Activated naive CD8-positive, alpha-beta T cell treated with anti-CD3 and anti-CD28 coated beads for 36 hours (primary cell): Measurements from ENCODE around the gene GPC4. TPM values are rescaled to one million over a fixed set of nuclear protein-coding genes. Genes with fewer than 3 reads are reported as not detected.

Source experiments
- DNase-seq: peaks from one replicate; pipeline ENCODE4 v3.0.0; 2021
- H3K27ac Mint-ChIP-seq: one replicate; pipeline ENCODE4 v1.8.0; 2022; ENCODE audit warnings: mild to moderate bottlenecking, moderate library complexity, mixed read lengths
- H3K27me3 Mint-ChIP-seq: one replicate; pipeline ENCODE4 v1.8.0; 2022; ENCODE audit warnings: mild to moderate bottlenecking, mixed read lengths
- H3K36me3 Mint-ChIP-seq: one replicate; pipeline ENCODE4 v1.8.0; 2021; ENCODE audit warnings: mild to moderate bottlenecking, mixed read lengths
- H3K4me1 Mint-ChIP-seq: one replicate; pipeline ENCODE4 v1.8.0; 2021; ENCODE audit warnings: mixed read lengths
- H3K4me3 Mint-ChIP-seq: one replicate; pipeline ENCODE4 v1.8.0; 2022; ENCODE audit warnings: mild to moderate bottlenecking, moderate library complexity, mixed read lengths
- H3K9me3 Mint-ChIP-seq: one replicate; pipeline ENCODE4 v1.8.0; 2022; ENCODE audit warnings: mixed read lengths
- total RNA-seq, 2 experiments: library from RNA; stranded (reverse); gene quantifications; one replicate each; pipeline ENCODE4 v1.2.3, GENCODE V29; 2021

GPC4 gene
- total RNA-seq, 2 experiments from 2014 or later = not detected

DNA sequence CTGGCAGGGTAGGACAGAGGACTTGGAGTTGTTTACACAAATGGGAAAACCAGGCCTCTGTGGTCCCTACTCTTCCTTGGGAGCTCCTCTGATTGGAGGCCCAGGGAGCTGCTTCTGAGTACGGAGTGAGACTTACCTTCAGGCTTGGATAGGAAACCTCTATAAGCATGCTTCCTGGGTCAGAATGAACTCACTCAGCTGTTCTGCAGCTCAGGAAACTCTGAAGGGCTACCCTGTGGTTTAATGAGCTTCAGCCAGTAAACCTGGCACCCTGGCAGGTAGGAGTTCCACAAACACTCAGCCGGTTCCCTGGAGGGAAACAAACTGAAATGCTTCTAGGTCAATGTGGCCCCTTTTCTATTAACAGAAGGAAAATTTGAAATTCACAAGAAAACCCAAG lies 146.1 kb downstream of the GPC4 start:
- H3K27ac Mint-ChIP-seq = no peak overlapping the region
- H3K9me3 Mint-ChIP-seq = no peaks in the 10 kb centered on the region
- H3K4me1 Mint-ChIP-seq = no peaks in the 10 kb centered on the region
- no peaks in the 10 kb centered on the region for H3K36me3 Mint-ChIP-seq
- no peaks in the 10 kb centered on the region for H3K27me3 Mint-ChIP-seq
- H3K4me3 Mint-ChIP-seq = no peak overlapping the region
- DNase-seq = no peak

DNA sequence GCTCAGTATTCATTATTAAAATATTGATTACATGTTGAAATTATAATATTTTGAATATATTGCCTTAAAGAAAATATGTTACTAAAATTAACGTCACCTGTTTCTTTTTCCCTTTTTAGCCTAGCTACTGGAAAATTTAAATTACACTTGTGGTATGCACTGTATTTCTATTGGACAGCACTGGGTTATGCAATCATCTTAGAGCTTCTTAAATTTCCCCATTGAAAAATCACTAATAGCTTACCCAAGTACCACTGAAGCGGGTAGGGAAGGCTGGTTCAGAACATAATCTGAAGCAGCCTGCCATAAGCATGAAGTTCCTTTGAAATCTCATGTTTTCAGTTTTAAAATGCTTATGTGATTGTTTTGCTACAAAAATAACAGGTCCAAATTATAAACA lies 147.7 kb downstream of the GPC4 start:
- Mint-ChIP-seq H3K4me1 (no peaks in the 10 kb centered on the region), H3K27me3 (no peaks in the 10 kb centered on the region), H3K27ac (no peak overlapping the region), H3K4me3 (no peak overlapping the region), H3K9me3 (no peaks in the 10 kb centered on the region), H3K36me3 (no peaks in the 10 kb centered on the region)
- DNase-seq = no peak

DNA sequence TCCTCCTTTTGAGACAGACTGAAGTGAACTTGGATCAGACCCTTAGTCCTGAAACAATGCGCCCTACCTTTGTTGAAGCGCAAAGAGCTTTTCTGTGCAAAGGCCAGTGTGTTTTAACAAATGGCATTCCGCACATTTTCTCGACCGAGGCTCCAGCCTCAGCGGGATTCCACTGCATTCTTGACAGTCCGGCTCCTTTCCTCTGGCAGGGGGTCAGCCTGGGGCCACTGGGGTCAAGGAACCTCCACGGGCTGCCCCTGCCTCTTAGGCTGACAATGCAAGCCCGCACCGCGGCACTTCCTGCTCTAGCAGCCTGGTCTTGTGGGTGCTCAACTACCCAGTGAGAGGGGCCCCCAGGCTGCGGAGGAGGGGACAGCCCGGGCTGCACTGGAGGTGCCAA lies 150.0 kb downstream of the GPC4 start:
- no peak overlapping the region for H3K4me3 Mint-ChIP-seq
- no peak overlapping the region for H3K27ac Mint-ChIP-seq
- no peaks in the 10 kb centered on the region for H3K9me3 Mint-ChIP-seq
- no peaks in the 10 kb centered on the region for H3K27me3 Mint-ChIP-seq
- no peak for DNase-seq
- no peaks in the 10 kb centered on the region for H3K36me3 Mint-ChIP-seq
- no peaks in the 10 kb centered on the region for H3K4me1 Mint-ChIP-seq

DNA sequence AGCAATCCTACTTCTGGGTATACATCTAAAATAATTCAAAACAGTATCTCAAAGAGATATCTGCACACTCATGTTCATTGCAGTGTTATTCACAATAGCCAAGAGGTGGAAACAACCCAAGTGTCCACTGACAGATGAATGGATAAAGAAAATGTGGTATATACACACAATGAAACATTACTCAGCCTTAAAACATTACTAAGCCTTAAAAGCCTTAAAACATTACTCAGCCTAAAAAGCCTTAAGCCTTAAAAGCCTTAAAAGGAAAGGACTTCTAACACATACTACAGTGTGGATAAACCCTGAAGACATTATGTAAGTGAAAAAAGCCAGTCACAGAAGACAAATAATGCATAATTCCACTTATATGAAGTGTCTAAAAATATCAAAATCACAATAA lies 156.8 kb downstream of the GPC4 start:
- no peak for DNase-seq
- H3K4me3 Mint-ChIP-seq = no peak overlapping the region
- H3K4me1 Mint-ChIP-seq = no peaks in the 10 kb centered on the region
- no peaks in the 10 kb centered on the region for H3K36me3 Mint-ChIP-seq
- no peak overlapping the region for H3K27ac Mint-ChIP-seq
- H3K27me3 Mint-ChIP-seq = no peaks in the 10 kb centered on the region
- H3K9me3 Mint-ChIP-seq = no peaks in the 10 kb centered on the region

DNA sequence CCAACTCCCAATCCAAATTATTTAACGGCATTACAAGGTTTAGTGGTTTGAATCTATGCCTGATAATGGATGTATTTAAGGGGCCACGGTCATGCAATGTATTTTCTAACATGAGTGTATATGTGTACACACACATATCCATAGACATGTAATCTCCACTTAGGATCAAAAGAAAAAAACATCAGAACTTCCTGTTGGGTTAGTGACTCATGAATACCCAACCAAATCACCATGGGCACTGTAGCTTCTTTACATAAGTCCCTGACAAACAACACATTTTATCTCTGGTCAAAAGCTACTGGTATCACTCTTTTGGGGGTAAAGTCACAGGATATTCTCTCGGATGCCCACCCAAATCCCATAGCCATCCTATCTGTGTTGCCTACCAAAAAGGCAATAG lies 160.6 kb downstream of the GPC4 start:
- no peak for DNase-seq
- Mint-ChIP-seq H3K4me3 (no peak overlapping the region), H3K27ac (no peak overlapping the region), H3K36me3 (no peaks in the 10 kb centered on the region), H3K4me1 (no peaks in the 10 kb centered on the region), H3K9me3 (no peaks in the 10 kb centered on the region), H3K27me3 (no peaks in the 10 kb centered on the region)

DNA sequence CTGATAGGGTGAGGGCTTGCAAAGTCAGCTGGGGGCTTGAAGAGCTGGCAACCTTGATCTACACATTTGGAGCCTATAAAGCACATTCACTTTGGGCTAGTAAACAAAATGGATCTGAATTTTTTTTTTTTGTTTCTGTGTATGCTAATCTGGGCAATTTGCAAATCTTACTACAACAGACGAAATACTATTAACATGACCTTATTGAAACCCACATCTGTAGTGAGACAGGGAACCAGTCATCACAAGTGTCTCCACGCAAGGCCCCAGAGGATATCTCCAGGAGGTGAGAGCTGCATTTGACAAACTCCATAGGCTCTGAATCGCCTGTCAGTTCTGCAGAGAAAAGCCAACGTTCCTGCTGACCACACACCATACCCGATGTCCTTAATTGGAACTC lies 164.1 kb downstream of the GPC4 start:
- H3K27ac Mint-ChIP-seq = no peak overlapping the region
- no peaks in the 10 kb centered on the region for H3K4me1 Mint-ChIP-seq
- no peaks in the 10 kb centered on the region for H3K36me3 Mint-ChIP-seq
- H3K4me3 Mint-ChIP-seq = no peak overlapping the region
- DNase-seq = no peak
- H3K27me3 Mint-ChIP-seq = no peaks in the 10 kb centered on the region
- peaks cover 5% of the 10 kb centered on the region for H3K9me3 Mint-ChIP-seq

DNA sequence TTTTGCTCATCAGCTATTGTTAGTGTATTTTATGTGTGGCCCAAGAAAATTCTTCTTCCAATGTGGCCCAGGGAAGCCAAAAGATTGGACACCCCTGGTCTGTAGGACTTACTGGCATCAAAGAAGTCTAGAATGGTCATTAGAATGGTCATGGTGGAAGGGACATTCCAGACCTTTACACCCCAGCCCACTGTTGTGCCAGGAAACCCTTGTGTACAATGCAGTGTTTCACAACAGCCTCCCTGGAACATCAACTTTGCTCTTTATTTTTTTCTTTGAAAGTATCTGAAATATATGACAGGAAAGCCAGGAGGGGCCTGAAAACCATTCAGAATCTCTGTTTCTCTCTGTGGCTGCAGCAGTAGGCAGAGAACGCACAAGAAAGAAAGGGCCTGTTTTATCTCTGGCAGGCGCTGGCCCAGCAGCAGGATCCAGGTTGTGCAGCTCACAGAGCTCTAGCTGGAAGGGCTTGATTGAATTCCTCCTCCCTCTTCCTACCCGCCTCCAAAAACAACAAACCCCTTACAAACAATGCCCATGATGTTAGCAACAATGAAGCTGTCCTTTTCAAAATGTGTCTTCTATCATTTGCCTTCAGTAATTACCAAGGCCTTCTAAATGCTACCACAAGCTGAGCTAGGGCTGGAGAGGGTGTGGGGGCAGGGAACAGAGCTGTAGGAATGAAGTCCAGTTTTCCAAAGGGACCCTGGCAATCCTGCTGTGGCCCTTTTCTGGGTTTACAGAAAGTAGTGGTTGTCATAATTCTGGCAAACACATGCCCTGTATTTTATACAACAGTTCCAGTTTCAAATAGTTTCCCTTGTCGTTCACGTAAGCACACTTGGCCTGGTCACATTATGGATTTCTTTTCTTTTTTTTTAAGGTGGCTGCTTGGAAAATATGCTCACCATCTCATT lies 164.8 kb downstream of the GPC4 start:
- Mint-ChIP-seq H3K36me3 (no peaks in the 10 kb centered on the region), H3K4me1 (no peaks in the 10 kb centered on the region), H3K27ac (no peak overlapping the region), H3K9me3 (peaks cover 5% of the 10 kb centered on the region), H3K4me3 (no peak overlapping the region), H3K27me3 (no peaks in the 10 kb centered on the region)
- no peak for DNase-seq

Other genes with a start within 250 kb of the GPC4 start
- gene TFDP3, start 197.1 kb downstream of the GPC4 start, total RNA-seq = not detected